WERI-Rb-1 (cell line): Measurements from ENCODE around the gene ARHGEF26.

ENCODE experiments used
- DNase-seq: peaks from one replicate; pipeline ENCODE4 v3.0.0-alpha.2; 2020
- H3K27ac ChIP-seq: fragments of 250-450 bp; sonication (Bioruptor Pico); 2 replicates; pipeline ENCODE4 v1.5.1; 2020; ENCODE audit warnings: mild to moderate bottlenecking, moderate library complexity
- H3K27me3 ChIP-seq: fragments of 250-450 bp; sonication (Bioruptor Pico); 2 replicates; pipeline ENCODE4 v1.5.1; 2021; ENCODE audit warnings: mild to moderate bottlenecking, low read depth, moderate library complexity; ENCODE audit not compliant: insufficient read depth, severe bottlenecking
- H3K36me3 ChIP-seq: fragments of 250-450 bp; sonication (Bioruptor Pico); 2 replicates; pipeline ENCODE4 v1.5.1; 2020; ENCODE audit warnings: mild to moderate bottlenecking, moderate library complexity
- H3K4me3 ChIP-seq: 2 replicates; pipeline ENCODE4 v1.5.1; 2011; ENCODE audit warnings: low read depth, mild to moderate bottlenecking, control low read depth, low read length
- H3K9me3 ChIP-seq: fragments of 250-450 bp; sonication (Bioruptor Pico); 2 replicates; pipeline ENCODE4 v1.5.1; 2021; ENCODE audit warnings: mild to moderate bottlenecking, moderate library complexity; ENCODE audit not compliant: severe bottlenecking
- CTCF ChIP-seq: IDR thresholded peaks from 2 replicates; pipeline ENCODE4 v1.5.1; 2011; ENCODE audit warnings: low read depth, mild to moderate bottlenecking, control low read depth, inconsistent platforms, low read length

Gene ARHGEF26

GRCh38 chr3:154223519-154223918, 102.3 kb downstream of the ARHGEF26 start:
- Histone ChIP-seq H3K27ac (no peak overlapping the region), H3K36me3 (no peaks in the 10 kb centered on the region), H3K27me3 (no peaks in the 10 kb centered on the region), H3K9me3 (no peaks in the 10 kb centered on the region), H3K4me3 (no peak overlapping the region)
- no peak for DNase-seq
- TF ChIP-seq CTCF: no peak

- no peak overlapping the region for H3K4me3 ChIP-seq
- no peaks in the 10 kb centered on the region for H3K36me3 ChIP-seq
- TF ChIP-seq CTCF: no peak
- no peaks in the 10 kb centered on the region for H3K27me3 ChIP-seq
- H3K27ac ChIP-seq: no peak overlapping the region
- no peaks in the 10 kb centered on the region for H3K9me3 ChIP-seq
- DNase-seq: no peak
Observed at GRCh38 chr3:154224366-154224765, 103.2 kb downstream of the ARHGEF26 start.

GRCh38 chr3:154224866-154225265, 103.7 kb downstream of the ARHGEF26 start:
- H3K27ac ChIP-seq: no peak overlapping the region
- TF ChIP-seq CTCF: no peak

GRCh38 chr3:154225536-154225935, 104.3 kb downstream of the ARHGEF26 start:
- no peak for DNase-seq
- H3K4me3 ChIP-seq: no peak overlapping the region
- TF ChIP-seq CTCF: no peak
- no peaks in the 10 kb centered on the region for H3K36me3 ChIP-seq
- no peak overlapping the region for H3K27ac ChIP-seq
- H3K9me3 ChIP-seq: no peaks in the 10 kb centered on the region
- H3K27me3 ChIP-seq: no peaks in the 10 kb centered on the region

More at GRCh38 chr3:154224866-154225265, 103.7 kb downstream of the ARHGEF26 start:
- H3K27me3 ChIP-seq: no peaks in the 10 kb centered on the region
- H3K4me3 ChIP-seq: no peak overlapping the region
- H3K36me3 ChIP-seq: no peaks in the 10 kb centered on the region
- no peak for DNase-seq
- no peaks in the 10 kb centered on the region for H3K9me3 ChIP-seq

- Histone ChIP-seq H3K27ac (no peak overlapping the region), H3K4me3 (no peak overlapping the region), H3K36me3 (no peaks in the 10 kb centered on the region), H3K9me3 (no peaks in the 10 kb centered on the region), H3K27me3 (no peaks in the 10 kb centered on the region)
- no peak for DNase-seq
- TF ChIP-seq CTCF: no peak
Observed at GRCh38 chr3:154227531-154227930, 106.3 kb downstream of the ARHGEF26 start.

GRCh38 chr3:154228561-154229216, 107.5 kb downstream of the ARHGEF26 start:
- Histone ChIP-seq H3K27me3 (no peaks in the 10 kb centered on the region), H3K4me3 (no peak overlapping the region), H3K36me3 (no peaks in the 10 kb centered on the region), H3K27ac (no peak overlapping the region), H3K9me3 (no peaks in the 10 kb centered on the region)
- DNase-seq: no peak
- TF ChIP-seq CTCF: no peak
